Measurements from ENCODE around the gene KLLN.

Gene KLLN

DNA sequence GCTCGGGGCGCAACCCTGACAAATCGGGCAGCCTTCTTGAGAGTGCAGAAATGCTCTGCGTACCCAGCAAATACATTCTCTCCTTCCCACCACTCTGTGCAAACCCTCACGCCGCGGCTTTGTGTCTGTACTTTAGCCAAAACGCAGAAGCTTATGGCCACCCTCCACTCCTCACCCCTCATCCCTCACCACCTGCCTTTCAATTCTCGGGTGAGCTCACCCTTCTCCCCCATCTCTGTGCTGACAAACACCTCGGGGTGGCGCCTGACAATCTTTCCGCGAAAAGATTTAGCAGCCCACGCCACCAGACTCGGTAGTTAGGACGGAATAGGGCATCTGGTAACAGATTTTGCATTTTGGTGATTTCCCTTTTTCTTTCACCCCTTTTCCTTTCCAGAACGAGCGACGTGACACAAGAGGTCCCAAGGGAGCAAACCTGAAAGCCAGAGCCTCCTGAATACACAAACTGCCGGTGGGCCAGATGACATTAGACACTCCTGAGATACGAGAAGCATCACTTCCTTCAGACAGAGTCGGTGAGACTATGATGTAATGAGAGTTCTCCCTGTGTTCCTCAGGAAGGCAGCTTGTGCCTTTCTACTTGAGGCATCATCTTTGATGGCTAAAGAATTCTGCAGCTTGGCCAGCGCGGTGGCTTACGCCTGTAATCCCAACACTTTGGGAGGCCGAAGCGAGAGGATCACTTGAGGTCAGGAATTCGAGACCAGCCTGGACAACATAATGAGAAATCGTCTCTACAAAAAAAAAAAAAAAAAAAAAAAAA is 44.6 kb downstream of the KLLN start:
- DNase-seq, result peak; percentile 12

DNA sequence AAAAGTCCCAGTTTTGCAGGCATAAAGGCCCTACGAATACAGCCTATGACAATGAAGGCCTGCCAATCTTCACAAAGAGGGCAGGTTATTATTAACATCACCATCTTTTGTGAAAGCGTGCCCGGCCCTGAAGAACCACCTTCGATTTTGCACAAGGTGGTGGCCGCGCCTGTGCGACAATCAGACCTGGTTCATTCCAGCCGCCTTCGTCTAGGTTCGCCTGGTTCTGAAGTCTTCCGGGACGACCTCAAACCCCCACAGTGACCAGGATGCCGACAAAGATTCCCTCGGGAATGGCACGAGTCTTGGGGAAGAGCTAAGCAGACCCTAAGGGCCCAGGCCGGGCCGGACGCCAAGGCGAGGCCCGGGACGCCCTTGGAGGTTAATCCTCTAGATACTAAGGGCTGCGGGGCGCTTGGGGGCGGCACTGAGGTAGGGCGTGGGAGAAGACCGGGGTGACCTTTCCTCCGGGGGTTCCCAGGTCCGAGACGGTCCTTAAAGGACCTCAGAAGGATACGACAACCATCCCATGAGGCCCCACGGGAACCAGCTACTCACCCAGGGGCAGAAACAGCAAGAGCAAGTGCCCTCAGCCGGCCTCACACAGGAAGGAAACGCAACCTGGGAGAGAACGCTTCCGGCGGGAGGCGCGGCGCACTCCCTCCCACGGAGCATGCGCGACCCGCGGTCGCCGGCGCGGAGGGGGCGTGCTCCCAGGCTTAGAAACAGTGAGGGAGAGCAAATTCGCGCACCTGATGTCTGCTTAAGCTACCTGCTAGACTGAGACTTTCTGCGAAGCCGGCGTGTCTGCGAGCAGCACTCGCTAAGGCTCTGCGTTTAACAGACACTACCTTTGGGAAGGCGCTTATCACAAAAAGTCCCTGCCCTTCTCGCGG is 45.5 kb downstream of the KLLN start, which contains the start of gene ATAD1:
Gene ATAD1, minus strand, starts transcription at position 618 of the 896 bp plus-strand sequence. CDS start 3,627 bp downstream, outside the sequence.
- Histone ChIP-seq H3K36me3 (peaks cover 4% of the 10 kb centered on the region; the same call in 1 of the 2 replicates), H3K4me1 (peaks cover 4% of the 10 kb centered on the region), H3K27me3 (no peaks in the 10 kb centered on the region), H3K4me3 (ENCODE audit: low read depth, low read length) (peak within 1 kb of the TSS; percentile 87), H3K9me3 (no peaks in the 10 kb centered on the region)
- TF ChIP-seq, protein P1, sequence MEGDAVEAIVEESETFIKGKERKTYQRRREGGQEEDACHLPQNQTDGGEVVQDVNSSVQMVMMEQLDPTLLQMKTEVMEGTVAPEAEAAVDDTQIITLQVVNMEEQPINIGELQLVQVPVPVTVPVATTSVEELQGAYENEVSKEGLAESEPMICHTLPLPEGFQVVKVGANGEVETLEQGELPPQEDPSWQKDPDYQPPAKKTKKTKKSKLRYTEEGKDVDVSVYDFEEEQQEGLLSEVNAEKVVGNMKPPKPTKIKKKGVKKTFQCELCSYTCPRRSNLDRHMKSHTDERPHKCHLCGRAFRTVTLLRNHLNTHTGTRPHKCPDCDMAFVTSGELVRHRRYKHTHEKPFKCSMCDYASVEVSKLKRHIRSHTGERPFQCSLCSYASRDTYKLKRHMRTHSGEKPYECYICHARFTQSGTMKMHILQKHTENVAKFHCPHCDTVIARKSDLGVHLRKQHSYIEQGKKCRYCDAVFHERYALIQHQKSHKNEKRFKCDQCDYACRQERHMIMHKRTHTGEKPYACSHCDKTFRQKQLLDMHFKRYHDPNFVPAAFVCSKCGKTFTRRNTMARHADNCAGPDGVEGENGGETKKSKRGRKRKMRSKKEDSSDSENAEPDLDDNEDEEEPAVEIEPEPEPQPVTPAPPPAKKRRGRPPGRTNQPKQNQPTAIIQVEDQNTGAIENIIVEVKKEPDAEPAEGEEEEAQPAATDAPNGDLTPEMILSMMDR (IDR thresholded peaks at IDR 0.05; ENCODE audit: low read depth, low read length), result no peak; the same call in 1 of the 2 replicates
- peak; percentile 89 for DNase-seq

More for the DNA sequence above, 44.6 kb downstream of the KLLN start:
- Histone ChIP-seq H3K36me3 (peaks cover 2% of the 10 kb centered on the region; the same call in 1 of the 2 replicates), H3K4me1 (peaks cover 4% of the 10 kb centered on the region), H3K4me3 (ENCODE audit: low read depth, low read length) (peak overlapping the region; percentile 87), H3K27me3 (no peaks in the 10 kb centered on the region), H3K9me3 (no peaks in the 10 kb centered on the region)
- TF ChIP-seq, protein P1 (IDR thresholded peaks at IDR 0.05; ENCODE audit: low read depth, low read length), result no peak; the same call in 1 of the 2 replicates

DNA sequence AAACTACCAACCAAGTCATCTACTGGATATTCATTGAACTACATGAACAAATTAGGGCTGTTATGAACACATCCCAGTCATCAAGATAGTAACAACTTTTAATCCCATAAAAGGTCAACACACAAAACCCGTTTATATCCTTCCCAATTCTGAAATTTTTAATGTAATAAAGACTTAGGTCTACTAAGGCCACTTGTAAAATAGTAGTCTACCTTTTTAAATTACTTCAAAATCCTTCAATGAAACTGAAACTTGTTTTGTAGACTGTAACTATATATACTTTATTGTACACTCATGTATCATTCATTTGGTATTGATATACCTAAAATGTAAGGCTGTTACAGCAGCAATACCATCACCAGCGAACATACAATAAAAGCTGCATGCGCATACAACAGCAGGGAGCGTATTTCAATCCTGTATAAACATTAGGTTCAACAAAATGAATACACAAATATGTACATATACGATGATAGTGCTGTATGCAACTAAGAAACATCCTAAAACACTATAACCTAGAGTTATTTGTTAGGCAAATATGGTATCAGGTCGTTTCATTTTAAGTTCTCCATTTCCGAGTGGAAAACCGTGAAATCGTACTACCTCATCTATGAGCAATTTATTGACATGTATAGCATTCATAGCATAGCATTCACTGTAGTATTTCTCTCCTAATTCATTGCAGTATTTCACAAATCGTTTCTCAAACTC is 46.3 kb downstream of the KLLN start:
- H3K4me3 ChIP-seq (ENCODE audit: low read depth, low read length), result peak overlapping the region; percentile 87
- peaks cover 12% of the 10 kb centered on the region for H3K36me3 ChIP-seq
- H3K27me3 ChIP-seq, result no peaks in the 10 kb centered on the region
- no peak for DNase-seq
- H3K4me1 ChIP-seq, result peaks cover 4% of the 10 kb centered on the region
- TF ChIP-seq, protein P1 (IDR thresholded peaks at IDR 0.05; ENCODE audit: low read depth, low read length), result no peak
- H3K9me3 ChIP-seq, result no peaks in the 10 kb centered on the region

DNA sequence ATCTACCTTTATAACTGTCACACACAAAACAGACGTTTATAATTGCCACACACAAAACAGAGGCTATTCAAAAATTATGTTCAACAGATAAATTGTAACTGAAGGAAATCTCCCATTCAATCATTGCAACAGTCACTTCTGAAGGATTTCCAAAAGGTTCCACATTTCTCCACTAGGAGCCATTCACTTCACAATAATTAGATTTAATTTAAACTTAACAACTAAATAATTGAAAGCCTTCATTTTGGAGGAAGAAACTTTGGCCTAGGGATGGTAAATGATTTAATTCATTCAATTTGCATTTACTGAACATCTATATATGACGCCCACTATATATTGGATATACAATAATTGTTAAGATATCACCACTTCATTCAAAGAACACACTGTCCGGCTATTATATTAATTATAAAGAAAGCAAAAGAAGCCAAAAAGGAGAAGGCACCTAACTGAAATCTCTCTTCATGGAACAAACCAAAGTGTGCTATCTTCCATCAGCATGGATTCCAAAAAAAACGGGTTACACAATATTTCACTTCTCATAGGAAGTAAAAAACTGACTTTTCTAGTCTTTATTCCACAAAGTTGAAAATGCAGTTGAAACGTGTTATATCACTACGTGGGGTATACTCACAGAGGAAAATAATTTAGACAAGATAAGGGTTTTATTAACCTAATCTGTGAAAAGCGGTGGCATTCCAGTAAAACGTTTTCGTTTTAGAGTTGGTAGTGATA is 47.0 kb downstream of the KLLN start:
- H3K36me3 ChIP-seq, result peaks cover 19% of the 10 kb centered on the region
- H3K4me1 ChIP-seq, result peaks cover 4% of the 10 kb centered on the region
- DNase-seq, result no peak
- no peaks in the 10 kb centered on the region for H3K27me3 ChIP-seq
- H3K9me3 ChIP-seq, result no peaks in the 10 kb centered on the region
- H3K4me3 ChIP-seq (ENCODE audit: low read depth, low read length), result peak overlapping the region; percentile 87
- TF ChIP-seq, protein P1 (IDR thresholded peaks at IDR 0.05; ENCODE audit: low read depth, low read length), result peak; percentile 27
